ENCODE data around the gene SETBP1.

The SETBP1 gene

GRCh38 chr18:44841752-44842587 lies 161.3 kb downstream of the SETBP1 start:
- H3K36me3 ChIP-seq (ENCODE audit: insufficient read depth, low read length) = no peaks in the 10 kb centered on the region
- no peaks in the 10 kb centered on the region for H3K9me3 ChIP-seq (ENCODE audit: low read depth, low read length)
- H3K9ac ChIP-seq (ENCODE audit: insufficient read length) = no peak overlapping the region
- H3K27ac ChIP-seq = no peak overlapping the region
- no peak for DNase-seq (ENCODE audit: low read depth, low spot score)
- TF ChIP-seq EZH2 (IDR thresholded peaks at IDR 0.05) = no peak
- no peak for TF ChIP-seq POLR2AphosphoS5 (IDR thresholded peaks at IDR 0.05; ENCODE audit: borderline replicate concordance, low read depth, low read length)
- no peak for TF ChIP-seq FOXP2 (optimal IDR thresholded peaks at IDR 0.05; ENCODE audit: control extremely low read depth, extremely low read length, insufficient read depth)
- no peak overlapping the region for H3K4me3 ChIP-seq

GRCh38 chr18:44842588-44843412 lies 162.1 kb downstream of the SETBP1 start:
- no peak overlapping the region for H3K4me3 ChIP-seq
- DNase-seq (ENCODE audit: low read depth, low spot score) = no peak
- H3K27ac ChIP-seq = no peak overlapping the region
- no peak overlapping the region for H3K9ac ChIP-seq (ENCODE audit: insufficient read length)
- TF ChIP-seq FOXP2 (optimal IDR thresholded peaks at IDR 0.05; ENCODE audit: control extremely low read depth, extremely low read length, insufficient read depth) = no peak
- no peak for TF ChIP-seq POLR2AphosphoS5 (IDR thresholded peaks at IDR 0.05; ENCODE audit: borderline replicate concordance, low read depth, low read length)
- no peak for TF ChIP-seq EZH2 (IDR thresholded peaks at IDR 0.05)
- H3K9me3 ChIP-seq (ENCODE audit: low read depth, low read length) = no peaks in the 10 kb centered on the region
- no peaks in the 10 kb centered on the region for H3K36me3 ChIP-seq (ENCODE audit: insufficient read depth, low read length)

GRCh38 chr18:44844486-44844885 lies 163.8 kb downstream of the SETBP1 start:
- DNase-seq (ENCODE audit: low read depth, low spot score) = no peak
- no peak overlapping the region for H3K27ac ChIP-seq
- no peak overlapping the region for H3K9ac ChIP-seq (ENCODE audit: insufficient read length)
- no peak overlapping the region for H3K4me3 ChIP-seq
- H3K36me3 ChIP-seq (ENCODE audit: insufficient read depth, low read length) = no peaks in the 10 kb centered on the region
- no peaks in the 10 kb centered on the region for H3K9me3 ChIP-seq (ENCODE audit: low read depth, low read length)
- TF ChIP-seq POLR2AphosphoS5 (IDR thresholded peaks at IDR 0.05; ENCODE audit: borderline replicate concordance, low read depth, low read length) (no peak), FOXP2 (optimal IDR thresholded peaks at IDR 0.05; ENCODE audit: control extremely low read depth, extremely low read length, insufficient read depth) (no peak), EZH2 (IDR thresholded peaks at IDR 0.05) (no peak)

- no peak overlapping the region for H3K4me3 ChIP-seq
- TF ChIP-seq POLR2AphosphoS5 (IDR thresholded peaks at IDR 0.05; ENCODE audit: borderline replicate concordance, low read depth, low read length) (no peak), EZH2 (IDR thresholded peaks at IDR 0.05) (no peak), FOXP2 (optimal IDR thresholded peaks at IDR 0.05; ENCODE audit: control extremely low read depth, extremely low read length, insufficient read depth) (no peak)
- H3K9ac ChIP-seq (ENCODE audit: insufficient read length) = no peak overlapping the region
- no peak overlapping the region for H3K27ac ChIP-seq
- no peaks in the 10 kb centered on the region for H3K36me3 ChIP-seq (ENCODE audit: insufficient read depth, low read length)
- no peak for DNase-seq (ENCODE audit: low read depth, low spot score)
- no peaks in the 10 kb centered on the region for H3K9me3 ChIP-seq (ENCODE audit: low read depth, low read length)
Measured at GRCh38 chr18:44846450-44846849, 165.8 kb downstream of the SETBP1 start.

- no peaks in the 10 kb centered on the region for H3K36me3 ChIP-seq (ENCODE audit: insufficient read depth, low read length)
- no peak overlapping the region for H3K4me3 ChIP-seq
- no peak for DNase-seq (ENCODE audit: low read depth, low spot score)
- H3K27ac ChIP-seq = no peak overlapping the region
- H3K9ac ChIP-seq (ENCODE audit: insufficient read length) = no peak overlapping the region
- H3K9me3 ChIP-seq (ENCODE audit: low read depth, low read length) = no peaks in the 10 kb centered on the region
- TF ChIP-seq EZH2 (IDR thresholded peaks at IDR 0.05) (no peak), FOXP2 (optimal IDR thresholded peaks at IDR 0.05; ENCODE audit: control extremely low read depth, extremely low read length, insufficient read depth) (no peak), POLR2AphosphoS5 (IDR thresholded peaks at IDR 0.05; ENCODE audit: borderline replicate concordance, low read depth, low read length) (no peak)
Measured at GRCh38 chr18:44848644-44849335, 168.1 kb downstream of the SETBP1 start.

GRCh38 chr18:44849361-44849760 lies 168.7 kb downstream of the SETBP1 start:
- Histone ChIP-seq H3K27ac (no peak overlapping the region), H3K4me3 (no peak overlapping the region), H3K9ac (ENCODE audit: insufficient read length) (no peak overlapping the region), H3K36me3 (ENCODE audit: insufficient read depth, low read length) (no peaks in the 10 kb centered on the region), H3K9me3 (ENCODE audit: low read depth, low read length) (no peaks in the 10 kb centered on the region)
- no peak for TF ChIP-seq POLR2AphosphoS5 (IDR thresholded peaks at IDR 0.05; ENCODE audit: borderline replicate concordance, low read depth, low read length)
- no peak for TF ChIP-seq EZH2 (IDR thresholded peaks at IDR 0.05)
- TF ChIP-seq FOXP2 (optimal IDR thresholded peaks at IDR 0.05; ENCODE audit: control extremely low read depth, extremely low read length, insufficient read depth) = no peak
- no peak for DNase-seq (ENCODE audit: low read depth, low spot score)

GRCh38 chr18:44850001-44850400 lies 169.3 kb downstream of the SETBP1 start:
- TF ChIP-seq EZH2 (IDR thresholded peaks at IDR 0.05) (no peak), POLR2AphosphoS5 (IDR thresholded peaks at IDR 0.05; ENCODE audit: borderline replicate concordance, low read depth, low read length) (no peak), FOXP2 (optimal IDR thresholded peaks at IDR 0.05; ENCODE audit: control extremely low read depth, extremely low read length, insufficient read depth) (no peak)
- no peaks in the 10 kb centered on the region for H3K36me3 ChIP-seq (ENCODE audit: insufficient read depth, low read length)
- DNase-seq (ENCODE audit: low read depth, low spot score) = no peak
- H3K9me3 ChIP-seq (ENCODE audit: low read depth, low read length) = no peaks in the 10 kb centered on the region
- H3K9ac ChIP-seq (ENCODE audit: insufficient read length) = no peak overlapping the region
- no peak overlapping the region for H3K27ac ChIP-seq
- H3K4me3 ChIP-seq = no peak overlapping the region

All from SK-N-MC (cell line).